Activated CD4-positive, alpha-beta memory T cell treated with anti-CD3 and anti-CD28 coated beads, Interleukin-2, amount 10 ng/mL, durations not matched to agents 7 days and 5 days (primary cell): ENCODE results near the gene PCNA. TPM values are rescaled to one million over a fixed set of nuclear protein-coding genes. Genes with fewer than 3 reads are reported as not detected.

Source experiments
- CTCF ChIA-PET: fragments of 350-600 bp; sonication (Branson Sonifier 250); formaldehyde crosslinking; loops from one replicate; lab custom pipeline; 2021; ENCODE audit warnings: antibody characterized with exemption, inconsistent platforms; lab: Charles Lee
- POLR2A ChIA-PET: fragments of 350-600 bp; sonication (Branson Sonifier 250); formaldehyde crosslinking; loops from one replicate; lab custom pipeline; 2021; ENCODE audit warnings: antibody characterized with exemption; lab: Charles Lee
- DNase-seq: peaks from one replicate; pipeline ENCODE4 v3.0.0-alpha.2; 2020
- H3K27ac Mint-ChIP-seq: one replicate; pipeline ENCODE4 v1.8.0; 2021; ENCODE audit warnings: mild to moderate bottlenecking, mixed read lengths
- H3K27me3 Mint-ChIP-seq: one replicate; pipeline ENCODE4 v1.8.0; 2021; ENCODE audit warnings: mixed read lengths
- H3K36me3 Mint-ChIP-seq: one replicate; pipeline ENCODE4 v1.8.0; 2021; ENCODE audit warnings: low read depth, mixed read lengths
- H3K4me1 Mint-ChIP-seq: one replicate; pipeline ENCODE4 v1.8.0; 2021; ENCODE audit warnings: mixed read lengths
- H3K4me3 Mint-ChIP-seq: one replicate; pipeline ENCODE4 v1.8.0; 2021; ENCODE audit warnings: mild to moderate bottlenecking, mixed read lengths
- H3K9me3 Mint-ChIP-seq: one replicate; pipeline ENCODE4 v1.8.0; 2021; ENCODE audit warnings: mixed read lengths
- total RNA-seq, 2 experiments: library from RNA; stranded (reverse); gene quantifications; one replicate each; pipeline ENCODE4 v1.2.3, GENCODE V29; 2021

Gene PCNA
- total RNA-seq, 2 experiments from 2014 or later: 413 to 415 TPM

DNA sequence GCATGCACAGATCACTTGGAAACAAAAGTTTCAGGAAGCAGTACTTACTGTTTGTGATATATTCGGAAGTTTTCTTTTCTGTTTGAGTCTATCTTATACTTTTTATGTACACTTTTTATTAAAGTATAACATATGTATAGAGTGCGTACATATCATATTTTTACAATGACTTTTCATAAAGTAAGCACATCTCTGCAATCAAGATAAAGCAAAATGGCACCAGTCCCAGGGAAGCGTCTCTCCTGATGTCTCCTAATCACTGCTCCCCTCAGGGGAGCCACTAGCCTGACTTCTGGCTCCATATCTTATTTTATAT, 33.4 kb upstream of the PCNA start:
- DNase-seq: no peak
- Mint-ChIP-seq H3K4me1 (peaks cover 36% of the 10 kb centered on the region), H3K9me3 (no peaks in the 10 kb centered on the region), H3K27me3 (no peaks in the 10 kb centered on the region), H3K4me3 (no peak overlapping the region), H3K27ac (no peak overlapping the region), H3K36me3 (peaks cover 15% of the 10 kb centered on the region)
- ChIA-PET CTCF (interaction anchor here (0.8 to 1.3 kb wide), 2 partner anchors 27 to 70 kb away, joined by 3 to 4 read pairs; partner anchors contain the start of gene CDS2), POLR2A (interaction anchor here (1.1 kb wide), 2 partner anchors 13 to 27 kb away, joined by 3 read pairs; partner anchors contain the start of gene CDS2)

- peaks cover 46% of the 10 kb centered on the region for H3K4me1 Mint-ChIP-seq
- no peaks in the 10 kb centered on the region for H3K27me3 Mint-ChIP-seq
- H3K27ac Mint-ChIP-seq: no peak overlapping the region
- H3K4me3 Mint-ChIP-seq: no peak overlapping the region
- DNase-seq: no peak
- peaks cover 25% of the 10 kb centered on the region for H3K36me3 Mint-ChIP-seq
- ChIA-PET CTCF (no interaction called here), POLR2A (no interaction called here)
- H3K9me3 Mint-ChIP-seq: no peaks in the 10 kb centered on the region
These were observed 30.7 kb upstream of the PCNA start for GRCh38 chr20:5150226-5151076.

GRCh38 chr20:5149892-5150225, 30.1 kb upstream of the PCNA start:
- DNase-seq: no peak
- peaks cover 26% of the 10 kb centered on the region for H3K36me3 Mint-ChIP-seq
- H3K27me3 Mint-ChIP-seq: no peaks in the 10 kb centered on the region
- CTCF ChIA-PET: no interaction called here
- no peak overlapping the region for H3K27ac Mint-ChIP-seq
- H3K9me3 Mint-ChIP-seq: no peaks in the 10 kb centered on the region
- H3K4me3 Mint-ChIP-seq: no peak overlapping the region
- POLR2A ChIA-PET: no interaction called here
- peaks cover 50% of the 10 kb centered on the region for H3K4me1 Mint-ChIP-seq

GRCh38 chr20:5148581-5148980, 28.8 kb upstream of the PCNA start:
- Mint-ChIP-seq H3K36me3 (peaks cover 20% of the 10 kb centered on the region), H3K4me3 (no peak overlapping the region), H3K4me1 (peaks cover 43% of the 10 kb centered on the region), H3K27me3 (no peaks in the 10 kb centered on the region), H3K27ac (no peak overlapping the region), H3K9me3 (no peaks in the 10 kb centered on the region)
- POLR2A ChIA-PET: no interaction called here
- CTCF ChIA-PET: interaction anchor here (2.2 kb wide), 1 partner anchor 22 kb away, joined by 8 read pairs; the partner anchor contains the start of gene CDS2
- no peak for DNase-seq

DNA sequence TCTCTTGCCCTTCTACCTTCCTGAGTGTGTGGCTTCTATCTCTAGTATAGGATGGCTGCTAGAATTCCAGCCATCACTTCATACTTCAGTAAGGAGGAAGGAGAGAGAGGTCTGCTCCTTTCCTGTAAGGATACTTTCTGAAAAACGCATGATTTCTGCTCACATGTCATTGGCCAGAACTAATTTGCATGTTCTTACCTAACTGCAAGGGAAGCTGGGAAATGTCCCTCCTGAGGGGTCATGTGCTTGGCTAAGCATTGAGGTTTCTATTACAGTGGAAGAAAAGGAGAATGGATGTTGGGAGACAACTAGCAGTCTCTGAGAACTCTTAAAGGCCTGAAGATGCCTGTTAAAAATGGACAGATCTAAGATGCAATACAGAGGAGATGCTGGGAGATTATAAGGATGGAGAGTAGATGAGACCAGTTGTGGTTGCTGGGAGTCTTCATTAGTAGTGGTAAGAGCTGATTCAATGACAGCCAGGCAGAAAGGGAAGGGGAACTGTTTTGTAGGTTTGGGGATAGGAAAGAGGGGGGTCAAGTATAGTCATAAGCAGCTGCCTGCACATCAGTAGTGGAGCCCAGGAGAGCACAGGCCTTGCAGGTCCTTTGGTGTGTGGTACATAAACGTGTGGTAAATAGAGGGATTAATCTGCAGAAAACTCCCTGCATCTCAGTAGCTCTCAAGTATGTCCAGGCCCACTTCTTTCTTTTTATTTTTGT, 27.3 kb upstream of the PCNA start:
- DNase-seq: no peak
- no peaks in the 10 kb centered on the region for H3K27me3 Mint-ChIP-seq
- H3K9me3 Mint-ChIP-seq: no peaks in the 10 kb centered on the region
- peaks cover 30% of the 10 kb centered on the region for H3K4me1 Mint-ChIP-seq
- no peak overlapping the region for H3K4me3 Mint-ChIP-seq
- CTCF ChIA-PET: interaction anchor here (1.7 to 2.2 kb wide), 2 partner anchors 18 to 20 kb away, joined by 4 to 8 read pairs; partner anchors contain the start of gene CDS2
- H3K36me3 Mint-ChIP-seq: peaks cover 16% of the 10 kb centered on the region
- POLR2A ChIA-PET: no interaction called here
- no peak overlapping the region for H3K27ac Mint-ChIP-seq

GRCh38 chr20:5146099-5146668, 26.4 kb upstream of the PCNA start:
- DNase-seq: no peak
- no peaks in the 10 kb centered on the region for H3K9me3 Mint-ChIP-seq
- H3K4me1 Mint-ChIP-seq: peaks cover 28% of the 10 kb centered on the region
- no peaks in the 10 kb centered on the region for H3K27me3 Mint-ChIP-seq
- H3K27ac Mint-ChIP-seq: no peak overlapping the region
- POLR2A ChIA-PET: interaction anchor here (1.5 kb wide), 1 partner anchor 26 kb away, joined by 4 read pairs; no protein-coding TSS in a partner anchor
- CTCF ChIA-PET: interaction anchor here (2.1 kb wide), 1 partner anchor 20 kb away, joined by 7 read pairs; the partner anchor contains the start of gene CDS2
- H3K36me3 Mint-ChIP-seq: peaks cover 16% of the 10 kb centered on the region
- no peak overlapping the region for H3K4me3 Mint-ChIP-seq

GRCh38 chr20:5145365-5146098, 25.8 kb upstream of the PCNA start:
- Mint-ChIP-seq H3K36me3 (peaks cover 16% of the 10 kb centered on the region), H3K27ac (no peak overlapping the region), H3K27me3 (no peaks in the 10 kb centered on the region), H3K4me1 (peaks cover 24% of the 10 kb centered on the region), H3K9me3 (no peaks in the 10 kb centered on the region), H3K4me3 (no peak overlapping the region)
- ChIA-PET CTCF (interaction anchor here (0.7 to 2.1 kb wide), 2 partner anchors 19 to 45 kb away, joined by 3 to 7 read pairs; partner anchors contain the start of gene CDS2), POLR2A (interaction anchor here (1.5 kb wide), 1 partner anchor 25 kb away, joined by 4 read pairs; no protein-coding TSS in a partner anchor)
- DNase-seq: no peak

- ChIA-PET CTCF (interaction anchor here (2.1 kb wide), 1 partner anchor 17 kb away, joined by 7 read pairs; the partner anchor contains the start of gene CDS2), POLR2A (no interaction called here)
- Mint-ChIP-seq H3K9me3 (no peaks in the 10 kb centered on the region), H3K27ac (no peak overlapping the region), H3K27me3 (no peaks in the 10 kb centered on the region), H3K36me3 (peaks cover 20% of the 10 kb centered on the region), H3K4me1 (peaks cover 28% of the 10 kb centered on the region), H3K4me3 (no peak overlapping the region)
- no peak for DNase-seq
These were observed 24.1 kb upstream of the PCNA start for GRCh38 chr20:5143851-5144250.

- H3K36me3 Mint-ChIP-seq: peaks cover 15% of the 10 kb centered on the region
- no peak overlapping the region for H3K4me3 Mint-ChIP-seq
- no peaks in the 10 kb centered on the region for H3K27me3 Mint-ChIP-seq
- no peak overlapping the region for H3K27ac Mint-ChIP-seq
- peaks cover 17% of the 10 kb centered on the region for H3K4me1 Mint-ChIP-seq
- CTCF ChIA-PET: interaction anchor here (2.1 kb wide), 1 partner anchor 15 kb away, joined by 10 read pairs; the partner anchor contains the start of gene CDS2
- POLR2A ChIA-PET: no interaction called here
- H3K9me3 Mint-ChIP-seq: no peaks in the 10 kb centered on the region
- no peak for DNase-seq
These were observed 21.9 kb upstream of the PCNA start for GRCh38 chr20:5141615-5142014.

- Mint-ChIP-seq H3K27ac (no peak overlapping the region), H3K4me3 (no peak overlapping the region), H3K4me1 (peaks cover 12% of the 10 kb centered on the region), H3K36me3 (peaks cover 15% of the 10 kb centered on the region), H3K27me3 (no peaks in the 10 kb centered on the region), H3K9me3 (no peaks in the 10 kb centered on the region)
- CTCF ChIA-PET: interaction anchor here (1.0 to 2.1 kb wide), 2 partner anchors 11 to 14 kb away, joined by 3 to 10 read pairs; partner anchors contain the start of gene CDS2
- DNase-seq: no peak
- POLR2A ChIA-PET: no interaction called here
These were observed 20.4 kb upstream of the PCNA start for GRCh38 chr20:5140195-5140594.

DNA sequence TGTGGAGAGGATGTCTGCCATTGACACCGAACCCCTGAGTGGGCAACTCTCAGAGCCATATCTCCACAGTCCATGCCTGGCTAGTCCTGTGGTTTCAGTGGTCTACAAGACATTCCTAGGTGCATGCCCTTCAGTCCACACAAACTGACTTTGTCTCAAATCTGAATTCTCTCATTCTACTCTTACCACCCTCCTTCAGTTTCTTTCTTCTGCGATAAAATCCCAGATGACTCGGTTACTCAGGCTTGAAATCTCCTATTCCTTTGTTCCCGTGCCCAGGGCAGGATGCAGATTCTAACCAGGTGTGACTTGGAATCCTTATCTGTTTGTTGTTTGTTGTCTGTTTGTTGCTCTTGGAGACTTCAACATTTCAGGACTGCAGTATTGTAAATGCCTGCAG, 16.3 kb upstream of the PCNA start:
- POLR2A ChIA-PET: interaction anchor here (2.6 kb wide), 1 partner anchor 17 kb away, joined by 7 read pairs; the partner anchor contains the start of gene PCNA
- Mint-ChIP-seq H3K27ac (peak overlapping the region; percentile 28), H3K27me3 (no peaks in the 10 kb centered on the region), H3K4me3 (no peak overlapping the region), H3K9me3 (no peaks in the 10 kb centered on the region), H3K4me1 (peaks cover 19% of the 10 kb centered on the region), H3K36me3 (peaks cover 26% of the 10 kb centered on the region)
- no peak for DNase-seq
- CTCF ChIA-PET: interaction anchor here (2.1 kb wide), 1 partner anchor 10 kb away, joined by 6 read pairs; the partner anchor contains the start of gene CDS2
